Neutrophil (primary cell): ENCODE data around the gene ASTN1.

Experiments used
- H3K27ac ChIP-seq: fragments of 200-600 bp; sonication (generic); 2 replicates; pipeline ENCODE4 v1.5.1; 2016; ENCODE audit warnings: mild to moderate bottlenecking, moderate library complexity
- H3K27me3 ChIP-seq: fragments of 200-600 bp; sonication (generic); 2 replicates; pipeline ENCODE4 v1.6.0; 2016; ENCODE audit warnings: mild to moderate bottlenecking
- H3K36me3 ChIP-seq: fragments of 200-600 bp; sonication (generic); 2 replicates; pipeline ENCODE4 v1.5.1; 2017
- H3K4me1 ChIP-seq, 2 experiments: fragments of 200-600 bp in 1 of 2; sonication (generic) in 1 of 2; 1 replicate in 1 of 2; 2 replicates in 1 of 2; pipeline versions ENCODE4 v1.5.1 to v1.6.1; 2013 to 2016; ENCODE audit warnings: low read depth in 1 of 2, low read length in 1 of 2, mild to moderate bottlenecking in 1 of 2, moderate library complexity in 1 of 2; ENCODE audit not compliant: control insufficient read depth in 1 of 2, insufficient read depth in 1 of 2
- H3K4me3 ChIP-seq, 2 experiments: fragments of 200-600 bp in 1 of 2; sonication (generic) in 1 of 2; 1 replicate in 1 of 2; 2 replicates in 1 of 2; pipeline ENCODE4 v1.5.1; 2013 to 2016; ENCODE audit warnings: low read depth in 1 of 2, low read length in 1 of 2, mild to moderate bottlenecking in 1 of 2, moderate library complexity in 1 of 2
- H3K9me3 ChIP-seq: fragments of 200-600 bp; sonication (generic); 2 replicates; pipeline ENCODE4 v1.5.1; 2016
- TF ChIP-seq, protein P1 (sequence below): fragments of 200-600 bp; sonication (generic); IDR thresholded peaks from 2 replicates; pipeline ENCODE4 v1.5.1; 2016; ENCODE audit warnings: antibody characterized with exemption

The ASTN1 gene

DNA sequence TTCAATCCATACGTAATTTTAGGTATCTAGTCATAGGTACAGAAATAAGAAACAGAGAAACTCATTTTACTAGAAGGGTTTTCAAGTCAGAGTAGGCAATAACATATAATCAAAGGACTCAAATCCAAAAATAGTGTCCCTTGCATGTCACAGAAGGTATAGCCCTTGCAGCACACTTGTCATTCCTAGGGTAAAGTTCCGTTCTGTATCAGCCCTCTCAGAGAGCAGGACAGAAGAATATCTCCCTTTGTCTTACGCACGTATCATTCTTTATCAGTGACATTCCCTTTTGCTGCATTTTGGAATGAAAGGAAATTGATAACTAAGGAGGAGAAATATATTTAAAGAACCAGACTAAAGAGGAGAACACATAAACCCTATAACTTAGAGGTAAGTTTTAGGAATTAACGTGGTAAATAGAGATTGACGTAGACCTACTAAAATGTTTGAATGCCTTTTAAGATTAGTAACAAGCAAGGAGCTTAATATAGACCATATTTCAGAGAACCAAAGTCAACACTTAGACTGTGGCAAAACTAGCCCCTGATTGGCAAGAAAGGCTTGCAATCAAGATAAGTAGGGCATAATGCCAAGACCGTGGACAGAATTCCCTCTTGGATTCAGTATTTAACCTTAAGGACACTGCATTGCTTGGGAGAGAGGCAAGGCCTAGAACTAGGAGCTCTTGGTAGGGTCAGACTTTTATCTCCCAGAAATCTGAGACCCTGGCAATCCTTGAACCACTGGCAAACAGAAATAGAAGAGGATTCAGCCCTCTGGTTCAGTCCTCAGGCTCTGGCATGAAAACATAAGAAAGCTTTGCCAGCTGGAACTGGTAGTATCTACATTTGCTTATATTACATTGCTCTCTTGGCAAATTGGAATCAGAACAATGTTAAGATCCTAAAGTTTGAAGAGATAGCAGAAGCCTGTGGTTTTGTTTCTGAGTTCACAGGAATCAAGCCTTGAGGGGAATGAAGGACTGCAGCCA, 232.1 kb downstream of the ASTN1 start:
- TF ChIP-seq, protein P1, sequence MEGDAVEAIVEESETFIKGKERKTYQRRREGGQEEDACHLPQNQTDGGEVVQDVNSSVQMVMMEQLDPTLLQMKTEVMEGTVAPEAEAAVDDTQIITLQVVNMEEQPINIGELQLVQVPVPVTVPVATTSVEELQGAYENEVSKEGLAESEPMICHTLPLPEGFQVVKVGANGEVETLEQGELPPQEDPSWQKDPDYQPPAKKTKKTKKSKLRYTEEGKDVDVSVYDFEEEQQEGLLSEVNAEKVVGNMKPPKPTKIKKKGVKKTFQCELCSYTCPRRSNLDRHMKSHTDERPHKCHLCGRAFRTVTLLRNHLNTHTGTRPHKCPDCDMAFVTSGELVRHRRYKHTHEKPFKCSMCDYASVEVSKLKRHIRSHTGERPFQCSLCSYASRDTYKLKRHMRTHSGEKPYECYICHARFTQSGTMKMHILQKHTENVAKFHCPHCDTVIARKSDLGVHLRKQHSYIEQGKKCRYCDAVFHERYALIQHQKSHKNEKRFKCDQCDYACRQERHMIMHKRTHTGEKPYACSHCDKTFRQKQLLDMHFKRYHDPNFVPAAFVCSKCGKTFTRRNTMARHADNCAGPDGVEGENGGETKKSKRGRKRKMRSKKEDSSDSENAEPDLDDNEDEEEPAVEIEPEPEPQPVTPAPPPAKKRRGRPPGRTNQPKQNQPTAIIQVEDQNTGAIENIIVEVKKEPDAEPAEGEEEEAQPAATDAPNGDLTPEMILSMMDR: no peak
- no peaks in the 10 kb centered on the region for H3K9me3 ChIP-seq
- no peaks in the 10 kb centered on the region for H3K27me3 ChIP-seq
- no peaks in the 10 kb centered on the region for H3K4me1 ChIP-seq
- H3K4me3 ChIP-seq: no peak overlapping the region
- H3K36me3 ChIP-seq: no peaks in the 10 kb centered on the region
- no peak overlapping the region for H3K27ac ChIP-seq

DNA sequence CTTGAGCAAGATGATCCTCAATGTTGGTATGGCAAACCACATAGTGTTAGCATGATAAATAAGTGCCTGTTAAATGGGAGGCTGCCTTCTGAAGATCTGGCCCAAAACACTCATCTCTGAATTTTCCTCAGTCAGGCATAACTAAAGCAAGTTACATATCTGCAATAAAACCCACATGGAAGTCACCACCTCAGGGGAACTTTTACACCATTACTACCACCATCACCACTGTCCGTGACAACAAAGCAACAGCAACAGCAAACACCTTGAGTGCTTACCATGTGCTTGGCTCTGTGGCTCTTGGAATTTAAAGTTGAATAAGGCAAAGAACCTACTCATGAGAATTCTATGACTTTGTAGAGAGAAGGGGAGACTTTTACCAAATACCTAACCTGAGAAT, 233.0 kb downstream of the ASTN1 start:
- no peaks in the 10 kb centered on the region for H3K27me3 ChIP-seq
- TF ChIP-seq, protein P1: no peak
- H3K4me3 ChIP-seq: no peak overlapping the region

DNA sequence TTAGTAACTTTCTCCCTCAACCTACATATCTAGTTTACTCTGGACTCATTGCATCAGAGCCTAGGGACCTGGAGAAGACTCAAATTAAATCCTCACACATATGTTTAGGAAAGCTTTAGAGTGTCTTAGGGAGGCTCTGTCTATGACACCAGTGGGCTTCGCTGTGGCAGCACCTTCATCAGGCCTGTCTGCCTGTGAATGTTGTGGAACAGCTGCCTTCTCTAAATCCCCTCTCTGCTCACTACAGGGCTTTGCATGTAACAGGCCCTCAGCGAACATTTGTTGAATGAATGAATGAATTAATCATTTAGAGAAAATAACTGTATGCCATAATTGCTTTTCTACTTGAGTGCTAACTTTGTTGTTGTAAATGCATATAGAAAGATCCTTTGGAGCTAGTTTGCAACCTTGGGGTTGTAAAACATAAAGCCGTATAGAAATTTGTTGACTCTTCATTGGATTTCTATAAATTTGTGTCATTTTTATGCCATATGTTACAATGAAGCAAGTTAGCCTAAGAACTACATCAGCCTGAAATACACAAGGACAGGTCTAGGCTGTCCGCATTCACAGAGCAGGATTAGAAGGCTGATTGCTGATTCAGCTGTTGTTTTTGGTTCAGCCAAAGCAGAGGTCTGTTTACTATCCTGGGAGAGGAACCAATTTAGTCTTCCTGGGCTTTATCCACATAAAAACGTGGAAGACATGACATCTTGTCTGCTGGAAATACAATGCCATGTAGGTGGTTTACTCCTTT, 238.0 kb downstream of the ASTN1 start:
- TF ChIP-seq, protein P1: no peak
- Histone ChIP-seq H3K27me3 (no peaks in the 10 kb centered on the region), H3K4me3 (no peak overlapping the region), H3K36me3 (no peaks in the 10 kb centered on the region), H3K9me3 (no peaks in the 10 kb centered on the region), H3K4me1 (no peaks in the 10 kb centered on the region), H3K27ac (no peak overlapping the region)

More for the DNA sequence above, 233.0 kb downstream of the ASTN1 start:
- no peaks in the 10 kb centered on the region for H3K4me1 ChIP-seq
- H3K27ac ChIP-seq: no peak overlapping the region
- no peaks in the 10 kb centered on the region for H3K9me3 ChIP-seq
- H3K36me3 ChIP-seq: no peaks in the 10 kb centered on the region

DNA sequence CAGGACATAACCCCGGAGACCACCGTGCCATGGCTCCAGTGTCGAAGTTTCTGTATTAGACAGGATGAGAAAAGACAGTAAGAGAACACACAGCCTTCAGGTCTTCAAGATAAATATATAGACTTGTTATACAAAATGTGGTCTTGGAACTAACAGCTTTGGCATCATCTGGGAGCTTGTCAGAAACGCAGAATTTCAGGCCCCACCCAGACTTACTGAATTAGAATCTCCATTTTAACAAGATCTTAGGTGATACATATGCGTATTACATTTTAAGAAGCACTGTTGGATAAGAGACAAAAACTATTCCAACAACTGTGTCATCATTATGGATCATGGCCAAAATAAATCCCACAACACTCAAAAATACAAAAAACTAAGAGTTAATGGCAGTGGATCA, 239.3 kb downstream of the ASTN1 start:
- Histone ChIP-seq H3K4me3 (no peak overlapping the region), H3K9me3 (no peaks in the 10 kb centered on the region), H3K36me3 (no peaks in the 10 kb centered on the region), H3K4me1 (no peaks in the 10 kb centered on the region), H3K27ac (no peak overlapping the region), H3K27me3 (no peaks in the 10 kb centered on the region)
- TF ChIP-seq, protein P1: no peak

DNA sequence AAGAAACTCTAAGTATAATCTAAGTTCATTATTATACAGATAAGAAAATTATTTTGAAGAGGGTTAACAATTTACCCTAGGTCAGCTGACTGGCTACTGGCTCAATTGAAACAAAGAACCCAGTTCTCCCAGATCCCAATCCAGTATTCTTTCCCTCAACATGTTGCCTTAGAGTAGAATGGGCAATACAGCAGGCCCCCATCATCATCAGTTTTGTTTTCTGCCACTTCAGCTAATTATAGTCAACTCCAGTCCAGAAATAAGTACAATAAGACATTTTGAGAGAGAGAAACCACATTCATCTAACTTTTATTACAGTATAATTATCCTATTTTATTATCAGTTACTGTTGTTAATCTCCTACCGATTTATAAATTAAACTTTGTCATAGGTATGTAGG, 241.2 kb downstream of the ASTN1 start:
- TF ChIP-seq, protein P1: no peak
- Histone ChIP-seq H3K9me3 (no peaks in the 10 kb centered on the region), H3K36me3 (no peaks in the 10 kb centered on the region), H3K4me1 (no peaks in the 10 kb centered on the region), H3K4me3 (no peak overlapping the region), H3K27me3 (no peaks in the 10 kb centered on the region), H3K27ac (no peak overlapping the region)
